HUES48 (cell line): ENCODE data around the gene MACC1.

Experiments
- H3K27ac ChIP-seq: one replicate; pipeline ENCODE4 v1.7.0; 2013; ENCODE audit warnings: low read depth, low read length, inconsistent platforms
- H3K27me3 ChIP-seq: 2 replicates; pipeline ENCODE4 v1.6.1; 2013; ENCODE audit warnings: mild to moderate bottlenecking, low read length; ENCODE audit not compliant: control insufficient read depth, insufficient read depth
- H3K36me3 ChIP-seq: 2 replicates; pipeline ENCODE4 v1.6.1; 2013; ENCODE audit warnings: low read length; ENCODE audit not compliant: control insufficient read depth, insufficient read depth
- H3K4me1 ChIP-seq: 2 replicates; pipeline ENCODE4 v1.6.1; 2013; ENCODE audit warnings: mild to moderate bottlenecking, low read length; ENCODE audit not compliant: control insufficient read depth, insufficient read depth
- H3K4me3 ChIP-seq: 2 replicates; pipeline ENCODE4 v1.5.1; 2013; ENCODE audit warnings: mild to moderate bottlenecking, low read depth, low read length
- H3K9ac ChIP-seq: 2 replicates; pipeline ENCODE4 v1.6.1; 2013; ENCODE audit warnings: mild to moderate bottlenecking, low read depth, low read length, moderate library complexity
- H3K9me3 ChIP-seq: 2 replicates; pipeline ENCODE4 v1.6.1; 2013; ENCODE audit warnings: low read length; ENCODE audit not compliant: control insufficient read depth, insufficient read depth

MACC1 gene, protein sequence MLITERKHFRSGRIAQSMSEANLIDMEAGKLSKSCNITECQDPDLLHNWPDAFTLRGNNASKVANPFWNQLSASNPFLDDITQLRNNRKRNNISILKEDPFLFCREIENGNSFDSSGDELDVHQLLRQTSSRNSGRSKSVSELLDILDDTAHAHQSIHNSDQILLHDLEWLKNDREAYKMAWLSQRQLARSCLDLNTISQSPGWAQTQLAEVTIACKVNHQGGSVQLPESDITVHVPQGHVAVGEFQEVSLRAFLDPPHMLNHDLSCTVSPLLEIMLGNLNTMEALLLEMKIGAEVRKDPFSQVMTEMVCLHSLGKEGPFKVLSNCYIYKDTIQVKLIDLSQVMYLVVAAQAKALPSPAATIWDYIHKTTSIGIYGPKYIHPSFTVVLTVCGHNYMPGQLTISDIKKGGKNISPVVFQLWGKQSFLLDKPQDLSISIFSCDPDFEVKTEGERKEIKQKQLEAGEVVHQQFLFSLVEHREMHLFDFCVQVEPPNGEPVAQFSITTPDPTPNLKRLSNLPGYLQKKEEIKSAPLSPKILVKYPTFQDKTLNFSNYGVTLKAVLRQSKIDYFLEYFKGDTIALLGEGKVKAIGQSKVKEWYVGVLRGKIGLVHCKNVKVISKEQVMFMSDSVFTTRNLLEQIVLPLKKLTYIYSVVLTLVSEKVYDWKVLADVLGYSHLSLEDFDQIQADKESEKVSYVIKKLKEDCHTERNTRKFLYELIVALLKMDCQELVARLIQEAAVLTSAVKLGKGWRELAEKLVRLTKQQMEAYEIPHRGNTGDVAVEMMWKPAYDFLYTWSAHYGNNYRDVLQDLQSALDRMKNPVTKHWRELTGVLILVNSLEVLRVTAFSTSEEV

DNA sequence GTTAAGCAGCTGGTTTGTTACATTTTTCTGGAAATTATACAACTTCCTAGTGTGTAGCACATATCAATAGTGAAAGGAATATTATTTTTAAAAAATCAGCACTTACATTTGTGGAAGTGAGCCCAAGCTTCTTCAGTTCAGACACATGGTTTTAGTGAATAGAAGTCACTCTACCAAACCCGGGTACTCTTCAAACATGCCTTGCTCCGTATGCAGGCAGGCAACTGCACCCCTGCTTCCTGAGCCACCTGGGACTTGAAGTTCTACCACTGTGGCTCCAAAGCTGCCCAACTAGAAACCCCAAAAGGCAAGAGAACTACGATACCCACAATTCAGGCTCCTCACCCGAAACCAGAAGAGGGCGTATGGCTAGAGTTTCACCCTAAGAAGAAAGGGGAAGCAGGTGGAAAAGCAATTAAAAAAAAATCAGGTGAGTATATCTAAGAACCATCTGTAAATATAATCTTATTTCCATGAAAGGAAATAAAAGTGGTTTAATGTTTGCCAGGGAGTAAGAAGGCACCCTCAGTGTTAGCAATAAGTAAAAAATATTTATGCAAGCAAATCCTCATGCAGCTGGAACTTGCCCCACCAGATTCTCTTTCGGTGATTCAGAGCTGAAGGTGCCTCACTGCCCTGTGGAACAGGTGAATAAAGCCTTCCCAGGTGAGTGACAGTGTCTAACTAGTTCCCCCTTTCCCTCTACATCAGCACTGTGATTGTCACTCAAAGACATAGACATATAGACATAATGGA is at the start of gene MACC1:
MACC1 (minus strand) TSS at position 192 of the 756 bp plus-strand sequence. CDS start 55,522 bp downstream, outside the sequence.
- Histone ChIP-seq H3K4me3 (peak within 1 kb of the TSS; percentile 81), H3K4me1 (peaks cover 37% of the 10 kb centered on the region), H3K9me3 (no peaks in the 10 kb centered on the region), H3K36me3 (peaks cover 5% of the 10 kb centered on the region), H3K9ac (peak within 1 kb of the TSS; percentile 86), H3K27me3 (no peaks in the 10 kb centered on the region), H3K27ac (peak within 1 kb of the TSS; percentile 78)

DNA sequence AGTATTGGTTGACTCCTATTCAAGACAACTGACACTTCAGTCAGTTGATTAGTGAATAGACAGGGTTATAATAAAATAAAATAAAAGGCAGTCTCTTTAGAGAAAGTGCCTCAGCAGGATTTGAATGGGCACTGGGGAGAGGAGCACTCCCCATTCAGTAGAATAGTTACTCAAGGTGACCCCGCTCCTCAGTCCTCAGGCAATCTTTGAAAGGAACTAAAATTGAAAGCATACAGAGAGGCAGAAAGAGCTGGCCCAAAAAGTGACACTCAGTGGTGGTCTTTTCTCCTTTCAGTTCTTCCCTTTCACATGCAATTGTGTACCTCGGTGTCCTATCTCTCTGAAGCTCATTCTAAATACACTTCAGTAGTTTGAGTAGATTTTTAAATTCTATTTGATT is 47.4 kb upstream of the MACC1 start:
- Histone ChIP-seq H3K27ac (peak overlapping the region; percentile 60), H3K9ac (no peak overlapping the region), H3K9me3 (no peaks in the 10 kb centered on the region)

GRCh38 chr7:20260223-20260622 is 43.0 kb upstream of the MACC1 start:
- H3K4me1 ChIP-seq: peaks cover 13% of the 10 kb centered on the region

More for the DNA sequence above, 47.4 kb upstream of the MACC1 start:
- no peak overlapping the region for H3K4me3 ChIP-seq
- peaks cover 21% of the 10 kb centered on the region for H3K4me1 ChIP-seq
- H3K27me3 ChIP-seq: no peaks in the 10 kb centered on the region
- no peaks in the 10 kb centered on the region for H3K36me3 ChIP-seq

GRCh38 chr7:20257212-20257611 is 40.0 kb upstream of the MACC1 start:
- Histone ChIP-seq H3K27ac (no peak overlapping the region), H3K27me3 (no peaks in the 10 kb centered on the region), H3K4me3 (no peak overlapping the region), H3K4me1 (no peaks in the 10 kb centered on the region), H3K9ac (no peak overlapping the region), H3K9me3 (no peaks in the 10 kb centered on the region), H3K36me3 (no peaks in the 10 kb centered on the region)

More at GRCh38 chr7:20260223-20260622, 43.0 kb upstream of the MACC1 start:
- Histone ChIP-seq H3K27me3 (no peaks in the 10 kb centered on the region), H3K27ac (no peak overlapping the region), H3K36me3 (no peaks in the 10 kb centered on the region), H3K9ac (no peak overlapping the region), H3K9me3 (no peaks in the 10 kb centered on the region), H3K4me3 (no peak overlapping the region)

- H3K4me1 ChIP-seq: 0 out of 2 replicates have a peak, but pooled peaks cover 5% of the 10 kb centered on the region
- no peaks in the 10 kb centered on the region for H3K36me3 ChIP-seq
- H3K4me3 ChIP-seq: no peak overlapping the region
- no peak overlapping the region for H3K27ac ChIP-seq
- H3K9me3 ChIP-seq: no peaks in the 10 kb centered on the region
- H3K27me3 ChIP-seq: no peaks in the 10 kb centered on the region
- H3K9ac ChIP-seq: no peak overlapping the region
Observed at GRCh38 chr7:20249920-20250319, 32.7 kb upstream of the MACC1 start.

GRCh38 chr7:20249376-20249775 is 32.2 kb upstream of the MACC1 start:
- Histone ChIP-seq H3K27ac (no peak overlapping the region), H3K4me1 (0 out of 2 replicates have a peak, but pooled peaks cover 5% of the 10 kb centered on the region), H3K9ac (no peak overlapping the region), H3K27me3 (no peaks in the 10 kb centered on the region), H3K36me3 (no peaks in the 10 kb centered on the region), H3K4me3 (no peak overlapping the region), H3K9me3 (no peaks in the 10 kb centered on the region)

GRCh38 chr7:20246236-20246635 is 29.1 kb upstream of the MACC1 start:
- H3K27me3 ChIP-seq: no peaks in the 10 kb centered on the region

GRCh38 chr7:20244334-20245120 is 27.3 kb upstream of the MACC1 start:
- Histone ChIP-seq H3K36me3 (no peaks in the 10 kb centered on the region), H3K4me3 (no peak overlapping the region), H3K4me1 (0 out of 2 replicates have a peak, but pooled peaks cover 5% of the 10 kb centered on the region), H3K9ac (no peak overlapping the region), H3K27me3 (no peaks in the 10 kb centered on the region), H3K27ac (no peak overlapping the region), H3K9me3 (no peaks in the 10 kb centered on the region)

More at GRCh38 chr7:20246236-20246635, 29.1 kb upstream of the MACC1 start:
- Histone ChIP-seq H3K9ac (no peak overlapping the region), H3K9me3 (no peaks in the 10 kb centered on the region), H3K4me3 (no peak overlapping the region), H3K36me3 (no peaks in the 10 kb centered on the region), H3K27ac (no peak overlapping the region), H3K4me1 (0 out of 2 replicates have a peak, but pooled peaks cover 5% of the 10 kb centered on the region)

DNA sequence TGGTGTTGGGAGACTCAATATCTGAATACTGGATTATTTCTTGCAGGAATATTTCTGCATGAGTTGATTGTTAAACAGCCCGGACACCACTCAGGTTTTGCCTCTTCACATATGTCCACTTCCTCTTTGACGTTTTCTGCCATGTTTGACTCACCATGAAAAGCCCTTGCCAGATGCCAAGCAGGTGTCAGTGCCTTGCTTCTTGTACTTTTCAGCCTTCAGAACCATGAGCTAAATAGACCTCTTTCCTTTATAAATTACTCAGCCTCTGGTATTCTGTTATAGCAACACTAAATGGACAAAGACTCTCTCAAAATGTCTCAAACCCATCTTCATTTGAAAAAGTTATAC is 24.7 kb upstream of the MACC1 start:
- Histone ChIP-seq H3K36me3 (no peaks in the 10 kb centered on the region), H3K27ac (no peak overlapping the region), H3K27me3 (no peaks in the 10 kb centered on the region), H3K9ac (no peak overlapping the region), H3K4me1 (0 out of 2 replicates have a peak, but pooled peaks cover 3% of the 10 kb centered on the region), H3K4me3 (no peak overlapping the region), H3K9me3 (no peaks in the 10 kb centered on the region)
